Astrocyte of the spinal cord (primary cell): Measurements from ENCODE around the gene CHST13.

ENCODE experiments used
- DNase-seq: peaks from one replicate; pipeline ENCODE4 v3.0.0; 2011; ENCODE audit warnings: low read depth, low spot score
- H3K4me3 ChIP-seq: 2 replicates; pipeline ENCODE4 v1.5.1; 2011; ENCODE audit warnings: low read depth, mild to moderate bottlenecking, low read length, moderate library complexity
- in situ Hi-C: cut with HindIII; loops from 2 replicates; pipeline ENCODE4 v1.10.0; 2017; ENCODE audit warnings: low sequenced_read_pairs
- TF ChIP-seq, protein P1 (sequence below): IDR thresholded peaks from 2 replicates; pipeline ENCODE4 v1.5.1; 2012; ENCODE audit warnings: low read depth, mild to moderate bottlenecking, low read length, inconsistent platforms

CHST13 gene

DNA sequence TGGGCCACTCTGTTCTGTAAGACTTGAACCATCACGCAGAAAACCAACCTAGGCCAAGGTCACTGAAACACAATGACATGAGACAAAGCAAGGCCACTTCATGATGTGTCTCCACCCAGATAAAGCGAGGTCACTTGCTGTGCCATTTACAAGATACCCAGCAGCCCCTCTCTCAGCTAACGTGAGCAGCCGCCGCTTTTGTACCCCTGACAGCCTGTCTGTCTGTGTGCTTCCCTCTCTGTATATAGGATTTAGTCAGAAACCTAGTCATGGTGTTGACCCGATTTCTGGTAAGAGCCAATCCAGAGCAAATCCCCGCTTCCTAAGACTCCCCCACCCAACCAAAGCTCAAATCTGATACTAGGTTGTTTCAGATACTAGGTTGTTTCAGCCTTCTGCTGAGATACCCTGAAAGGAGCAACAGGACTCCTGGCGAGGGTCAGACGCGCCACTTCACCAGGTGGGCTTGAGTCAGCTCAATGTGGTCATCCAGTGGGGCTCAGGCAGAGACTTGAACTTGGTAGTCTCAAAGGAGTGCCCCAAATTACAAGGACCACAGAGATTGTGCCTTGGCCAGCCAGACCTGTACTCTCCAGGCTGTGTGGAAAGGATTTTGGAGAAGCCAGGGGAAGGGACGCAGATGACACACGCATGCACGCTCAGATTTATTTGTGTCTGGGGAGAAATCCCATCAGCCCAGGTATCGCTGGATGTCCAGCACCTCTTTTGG lies 45.2 kb upstream of the CHST13 start:
- TF ChIP-seq, protein P1, sequence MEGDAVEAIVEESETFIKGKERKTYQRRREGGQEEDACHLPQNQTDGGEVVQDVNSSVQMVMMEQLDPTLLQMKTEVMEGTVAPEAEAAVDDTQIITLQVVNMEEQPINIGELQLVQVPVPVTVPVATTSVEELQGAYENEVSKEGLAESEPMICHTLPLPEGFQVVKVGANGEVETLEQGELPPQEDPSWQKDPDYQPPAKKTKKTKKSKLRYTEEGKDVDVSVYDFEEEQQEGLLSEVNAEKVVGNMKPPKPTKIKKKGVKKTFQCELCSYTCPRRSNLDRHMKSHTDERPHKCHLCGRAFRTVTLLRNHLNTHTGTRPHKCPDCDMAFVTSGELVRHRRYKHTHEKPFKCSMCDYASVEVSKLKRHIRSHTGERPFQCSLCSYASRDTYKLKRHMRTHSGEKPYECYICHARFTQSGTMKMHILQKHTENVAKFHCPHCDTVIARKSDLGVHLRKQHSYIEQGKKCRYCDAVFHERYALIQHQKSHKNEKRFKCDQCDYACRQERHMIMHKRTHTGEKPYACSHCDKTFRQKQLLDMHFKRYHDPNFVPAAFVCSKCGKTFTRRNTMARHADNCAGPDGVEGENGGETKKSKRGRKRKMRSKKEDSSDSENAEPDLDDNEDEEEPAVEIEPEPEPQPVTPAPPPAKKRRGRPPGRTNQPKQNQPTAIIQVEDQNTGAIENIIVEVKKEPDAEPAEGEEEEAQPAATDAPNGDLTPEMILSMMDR, result no peak
- DNase-seq, result no peak
- no peak overlapping the region for H3K4me3 ChIP-seq
- in situ Hi-C loops, result no loop called here

DNA sequence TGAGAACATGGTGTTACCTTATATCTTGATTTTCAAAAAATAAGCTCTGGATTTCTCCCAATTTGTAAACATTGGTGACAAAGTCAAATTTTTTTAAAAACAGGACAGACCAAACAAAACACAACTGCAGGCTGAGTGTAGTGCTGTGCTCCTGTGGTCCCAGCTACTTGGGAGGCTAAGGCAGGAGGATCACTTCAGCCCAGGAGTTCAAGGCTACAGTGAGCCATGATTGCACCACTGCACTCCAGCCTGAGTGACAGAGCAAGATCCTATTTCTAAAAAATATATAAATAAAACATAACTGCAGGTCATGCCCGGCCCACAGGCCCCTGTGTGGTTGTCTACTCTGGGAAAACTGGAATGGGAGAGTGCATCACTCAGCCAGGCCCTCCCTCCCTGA lies 44.3 kb upstream of the CHST13 start:
- in situ Hi-C loops, result no loop called here
- no peak overlapping the region for H3K4me3 ChIP-seq
- TF ChIP-seq, protein P1, result no peak
- DNase-seq, result no peak

DNA sequence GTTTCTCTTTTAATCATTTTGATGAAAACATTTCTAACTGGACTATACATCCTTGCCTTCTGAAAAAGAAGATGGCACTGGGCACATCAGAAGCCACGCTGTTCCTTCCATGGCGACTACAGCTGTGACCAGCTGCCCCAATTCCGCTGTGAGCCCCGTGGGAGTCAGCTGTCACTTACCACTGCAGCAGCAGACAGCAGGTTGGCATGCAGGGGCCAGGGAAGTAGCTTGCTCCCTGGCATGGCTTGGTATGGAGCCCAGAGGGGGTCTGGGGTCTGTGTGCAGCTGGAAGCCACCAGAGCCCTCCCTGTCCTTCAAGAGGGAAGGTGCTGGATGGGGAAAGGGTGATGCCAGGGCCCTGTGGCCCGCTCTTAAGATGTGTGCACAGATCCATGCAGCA lies 43.7 kb upstream of the CHST13 start:
- no peak for DNase-seq
- TF ChIP-seq, protein P1, result no peak
- H3K4me3 ChIP-seq, result no peak overlapping the region
- in situ Hi-C loops, result no loop called here

DNA sequence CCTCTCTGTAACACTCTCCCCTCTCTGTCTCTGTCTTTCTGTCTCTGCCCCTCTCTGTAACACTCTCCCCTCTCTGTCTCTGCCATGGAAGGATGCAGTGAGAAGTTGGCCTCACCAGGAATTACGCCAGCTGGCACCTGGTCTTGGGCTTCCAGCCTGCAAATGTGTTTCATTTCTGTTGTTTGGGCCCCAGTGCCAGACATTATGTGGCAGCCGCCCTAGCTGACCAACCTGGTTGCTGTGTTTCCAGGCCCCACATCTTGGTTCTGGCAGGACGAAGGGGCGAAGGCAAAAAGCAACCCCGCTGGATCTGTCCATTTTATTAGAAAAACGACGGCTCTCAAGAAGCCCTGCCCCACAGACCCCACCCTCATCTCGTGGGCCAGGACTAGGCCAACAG lies 43.1 kb upstream of the CHST13 start:
- in situ Hi-C loops, result no loop called here
- no peak overlapping the region for H3K4me3 ChIP-seq
- no peak for DNase-seq
- TF ChIP-seq, protein P1, result no peak

DNA sequence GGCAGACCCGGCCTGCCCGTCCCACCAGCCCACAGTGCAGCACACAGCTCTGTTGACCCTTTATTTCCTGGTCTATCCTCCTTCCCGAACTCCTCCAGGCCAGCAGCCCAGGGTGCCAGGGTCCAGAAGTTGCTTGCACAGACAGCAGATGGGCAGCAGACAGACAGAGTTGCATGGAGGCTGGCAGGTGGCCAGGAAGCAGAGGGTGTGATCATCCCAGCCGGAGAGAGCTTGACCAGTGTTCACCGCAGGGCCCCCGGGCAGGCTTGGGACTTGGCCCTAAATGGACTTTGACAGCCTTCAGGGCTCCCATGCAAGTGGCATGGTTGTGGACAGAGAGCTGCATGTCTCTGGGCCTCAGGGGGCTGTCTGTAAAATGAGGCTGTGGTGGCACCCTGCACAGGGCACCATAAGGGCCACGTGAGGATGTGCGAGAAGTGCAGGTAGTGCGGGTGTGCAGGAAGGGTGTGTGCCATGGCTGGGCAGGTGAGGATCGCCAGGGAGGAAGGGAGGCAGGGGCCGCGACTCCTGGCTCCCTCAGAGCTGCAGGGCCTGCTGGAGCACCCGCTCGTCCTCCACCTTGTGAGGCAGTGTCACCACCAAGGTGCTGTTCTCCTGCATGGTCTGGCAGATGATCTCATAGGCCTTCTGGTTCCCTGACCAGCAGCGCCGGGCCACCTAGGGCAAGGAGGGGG lies 42.0 kb upstream of the CHST13 start:
- TF ChIP-seq, protein P1, result no peak
- H3K4me3 ChIP-seq, result no peak overlapping the region
- DNase-seq, result peak; percentile 6
- in situ Hi-C loops, result no loop called here

DNA sequence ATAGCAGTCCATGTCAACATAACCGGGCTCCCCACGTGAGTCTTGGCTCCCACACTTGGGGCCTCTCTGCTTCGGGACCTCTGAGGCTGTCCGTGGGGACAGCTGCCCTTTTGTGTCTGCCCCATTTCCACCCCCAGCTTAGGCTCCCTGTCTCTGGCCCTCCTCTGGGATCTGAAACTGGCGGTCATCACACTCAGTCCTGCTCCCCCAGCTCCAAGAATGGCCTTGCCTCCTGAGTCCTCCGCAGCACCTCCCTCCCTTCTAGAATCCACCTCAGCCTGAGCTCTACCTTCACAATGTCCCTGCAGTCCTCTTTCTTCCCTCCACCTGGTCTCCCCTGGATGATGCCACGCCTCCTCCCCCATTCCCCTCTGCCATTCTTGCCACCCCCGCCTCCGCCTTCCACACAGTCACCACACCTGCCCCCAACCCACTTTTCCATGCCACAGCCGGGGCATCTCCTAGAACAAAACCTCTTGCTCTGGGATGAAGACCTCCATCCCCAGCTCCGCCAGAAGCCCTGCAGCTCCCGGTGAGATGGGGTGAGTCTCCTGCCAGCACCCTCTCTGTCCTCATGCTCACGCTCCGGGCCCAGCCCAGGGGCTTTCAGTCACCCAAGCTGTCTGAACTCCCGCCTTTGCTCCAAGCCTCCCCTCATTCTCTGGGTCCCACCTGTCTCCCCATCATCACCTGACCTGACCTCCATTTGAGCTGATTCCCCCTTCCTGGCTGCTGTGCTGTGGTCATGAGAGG lies 41.3 kb upstream of the CHST13 start:
- in situ Hi-C loops, result no loop called here
- DNase-seq, result no peak
- TF ChIP-seq, protein P1, result no peak
- no peak overlapping the region for H3K4me3 ChIP-seq
